HuH-7.5 (cell line): ENCODE data around the gene NHLRC1.
A peak's percentile ranks its signal among the peaks of the same experiment; 100 is the strongest.
"Not testable (repeated sequence)": the region's sequence is repeated elsewhere in the genome, so short reads cannot be mapped to it uniquely, and the experiment has no call there.

Source experiments
- DNase-seq: peaks from one replicate; pipeline ENCODE4 v3.0.0; 2011; ENCODE audit warnings: low spot score

NHLRC1 gene

DNA sequence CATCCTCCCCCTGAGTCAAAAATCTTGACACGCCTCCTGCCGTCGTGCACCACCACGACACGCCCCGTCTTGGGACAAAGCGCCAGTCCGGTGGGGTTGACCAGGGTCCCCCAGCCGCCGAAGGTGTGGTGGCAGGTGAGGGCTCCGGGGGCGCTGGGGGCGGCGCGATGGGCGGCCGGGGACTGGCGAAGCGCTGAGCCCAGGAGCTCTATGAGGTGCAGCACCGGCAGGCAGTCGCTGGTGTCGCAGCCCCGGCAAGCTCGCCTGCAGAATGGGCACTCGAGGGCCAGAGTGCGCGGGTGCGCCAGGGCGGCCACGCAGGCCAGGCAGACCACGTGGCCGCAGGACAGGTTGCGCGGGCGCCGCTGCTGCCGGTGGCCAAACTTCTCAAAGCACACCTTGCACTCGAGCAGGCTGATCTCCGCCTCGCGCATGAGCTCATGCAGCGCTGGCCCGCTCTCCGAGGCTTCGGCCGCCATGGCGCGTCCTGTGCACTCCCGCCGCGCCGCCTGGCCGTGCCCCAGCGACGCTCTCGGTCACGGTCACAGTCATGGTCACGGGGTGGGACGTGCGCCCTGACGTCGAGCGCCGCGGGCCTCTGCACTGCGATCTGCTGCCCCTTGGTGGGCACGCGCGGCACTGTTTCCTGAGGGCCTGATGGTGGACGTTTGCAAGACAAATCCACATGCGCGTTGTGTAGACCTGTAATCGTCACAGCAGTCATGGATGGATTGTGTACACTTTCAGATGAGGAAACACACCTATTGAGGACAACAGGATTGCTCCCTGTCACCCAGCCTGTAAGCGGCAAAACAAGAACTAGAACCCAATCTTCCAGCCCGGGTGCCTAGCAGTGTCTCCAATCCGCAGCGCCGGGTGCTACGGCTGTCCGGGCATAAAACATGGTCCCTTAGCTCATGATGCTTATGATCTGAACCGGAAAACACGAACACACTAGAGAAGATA is at the start of gene NHLRC1:
Gene NHLRC1, minus strand, starts transcription at position 550 of the 966 bp plus-strand sequence. Its CDS starts 71 bp downstream, at position 479.
- DNase-seq: peak; percentile 67

DNA sequence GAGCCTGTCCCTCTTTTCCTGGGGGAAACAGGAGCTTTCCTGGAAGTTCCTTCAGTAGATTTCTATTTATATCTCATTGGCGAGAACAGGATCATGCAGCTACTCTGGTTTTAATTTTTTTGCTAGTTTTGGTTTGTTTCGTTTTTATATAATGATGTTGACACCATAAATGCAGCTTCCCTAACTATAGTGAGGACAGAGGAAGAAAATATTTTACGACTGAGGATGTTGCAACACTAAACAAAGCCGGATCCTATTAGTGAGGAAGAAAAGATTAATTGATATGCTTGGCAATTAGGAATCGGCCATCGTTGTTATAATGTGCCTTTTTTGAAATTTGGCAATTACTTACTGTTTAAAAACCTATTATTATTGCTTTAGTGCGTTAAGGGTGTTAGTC is 49.4 kb upstream of the NHLRC1 start:
- no peak for DNase-seq

DNA sequence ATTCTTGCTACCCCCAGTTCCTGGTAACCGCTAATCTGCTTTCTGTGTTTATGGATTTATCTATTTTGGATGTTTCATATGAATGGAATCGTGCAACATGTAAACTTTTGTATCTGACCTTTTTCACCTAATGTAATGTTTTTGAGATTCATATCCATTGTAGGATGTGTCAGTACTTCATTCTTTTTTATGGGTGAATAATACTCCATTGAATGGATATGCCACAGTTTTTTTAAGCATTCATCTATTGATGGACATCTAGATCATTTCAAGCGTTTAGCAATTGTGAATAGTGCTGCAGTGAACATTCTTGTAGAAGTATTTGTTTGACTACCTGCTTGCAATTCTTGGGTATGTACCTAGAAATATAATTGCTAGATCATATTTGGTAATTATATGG is 45.8 kb upstream of the NHLRC1 start:
- DNase-seq: no peak

DNA sequence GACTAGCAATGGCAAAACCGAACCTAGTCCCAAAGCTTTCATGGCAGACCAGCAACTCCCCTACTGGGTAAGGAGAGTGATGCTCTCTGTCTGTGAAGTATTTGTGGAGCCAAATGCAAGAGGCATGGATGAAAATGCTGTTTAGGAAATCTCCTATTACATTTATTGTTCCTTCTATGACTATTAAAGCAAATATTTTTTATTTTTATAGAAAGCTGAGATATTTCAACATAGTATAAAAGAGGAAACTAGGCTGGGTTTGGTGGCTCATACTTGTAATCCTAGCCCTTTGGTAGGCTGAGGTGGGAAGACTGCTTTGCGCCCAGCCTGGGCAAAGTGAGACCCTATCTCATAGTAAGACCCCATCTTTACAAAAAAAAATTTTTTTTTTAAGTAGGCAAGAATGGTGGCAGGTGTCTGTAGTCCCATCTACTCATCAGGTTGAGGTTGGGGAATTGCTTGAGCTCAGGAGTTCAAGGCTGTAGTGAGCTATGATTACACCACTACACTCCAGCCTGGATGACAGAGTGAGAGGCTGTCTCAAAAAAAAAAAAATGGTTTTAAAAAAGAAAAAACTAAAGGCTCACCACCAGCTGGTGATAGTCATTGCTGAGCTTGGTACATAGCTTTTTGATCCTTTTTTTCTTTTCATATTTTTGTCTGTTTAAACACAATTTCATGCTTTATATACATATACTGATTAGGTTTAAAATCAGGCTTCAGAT is 44.0 kb upstream of the NHLRC1 start:
- no peak for DNase-seq

DNA sequence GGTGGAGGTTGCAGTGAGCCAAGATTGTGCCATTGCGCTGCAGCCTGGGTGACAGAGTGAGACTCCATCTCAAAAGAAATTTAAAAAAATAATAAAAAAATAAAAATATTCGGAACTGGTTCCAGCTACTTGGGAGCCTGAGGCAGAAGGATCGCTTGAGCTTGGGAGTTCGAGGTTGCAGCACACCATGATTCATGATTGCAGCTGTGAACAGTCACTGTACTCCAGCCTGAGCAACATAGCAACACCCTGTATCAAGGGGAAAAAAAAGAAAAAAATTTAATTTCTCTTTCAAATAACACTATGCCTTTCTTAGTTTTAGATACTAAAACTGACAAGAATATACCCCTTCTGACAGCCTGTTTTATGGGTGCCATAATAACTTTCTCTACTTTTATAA is 43.3 kb upstream of the NHLRC1 start:
- no peak for DNase-seq

DNA sequence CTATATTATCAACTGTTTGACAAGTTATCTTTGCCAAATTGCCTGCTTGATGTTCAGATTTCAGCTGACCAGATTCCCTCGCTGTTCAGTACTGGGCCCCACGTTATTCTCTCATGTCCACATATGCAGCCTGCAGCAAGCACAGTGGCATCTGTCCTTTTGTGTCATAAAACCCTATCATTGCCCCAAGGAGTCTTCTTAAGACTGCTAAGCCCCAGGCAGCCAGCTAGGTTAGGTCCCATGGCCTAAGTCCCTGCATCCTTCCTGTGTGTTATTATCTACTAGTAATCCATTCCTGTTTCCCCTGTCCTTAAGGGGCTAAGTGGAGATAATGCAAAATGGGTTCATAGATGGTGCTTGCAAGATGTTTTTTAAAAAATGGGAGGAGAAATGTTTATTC is 39.9 kb upstream of the NHLRC1 start:
- no peak for DNase-seq

DNA sequence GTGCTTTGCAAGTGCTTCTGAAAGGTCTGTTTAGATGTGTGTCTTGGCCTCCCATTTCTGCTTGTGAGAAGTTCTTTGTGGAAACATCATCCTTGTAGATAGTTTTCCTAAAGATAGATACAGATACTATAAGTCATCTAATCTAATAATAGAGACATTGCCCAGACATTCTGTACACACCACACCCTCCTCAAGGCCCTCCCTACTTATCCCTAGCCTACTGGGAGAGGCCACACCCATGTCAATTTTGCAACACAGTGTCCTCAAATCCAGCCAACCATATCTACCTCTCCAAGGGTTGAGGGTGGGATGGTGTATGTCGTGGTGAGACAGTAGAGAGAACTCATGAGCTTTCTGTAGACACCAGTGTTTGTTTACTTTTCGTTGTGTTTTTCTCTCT is 39.0 kb upstream of the NHLRC1 start:
- DNase-seq: no peak

DNA sequence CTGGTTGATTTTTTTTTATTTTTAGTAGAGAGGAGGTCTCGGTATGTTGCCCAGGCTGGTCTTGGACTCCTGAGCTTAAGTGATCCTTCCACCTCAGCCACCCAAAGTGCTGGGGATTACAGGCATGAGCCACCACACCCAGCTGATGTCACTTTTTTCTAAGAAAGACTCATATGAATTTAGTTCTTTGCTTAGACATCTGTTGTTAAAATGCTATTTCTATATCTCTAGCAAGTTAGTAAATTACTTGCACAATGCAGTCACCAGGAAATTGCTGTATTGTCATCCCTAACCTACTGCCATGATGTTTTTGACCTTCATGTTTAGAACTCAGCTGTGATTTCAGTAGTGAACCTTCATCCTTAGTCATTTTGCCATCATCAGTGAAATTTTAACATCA is 38.4 kb upstream of the NHLRC1 start:
- DNase-seq: no peak

DNA sequence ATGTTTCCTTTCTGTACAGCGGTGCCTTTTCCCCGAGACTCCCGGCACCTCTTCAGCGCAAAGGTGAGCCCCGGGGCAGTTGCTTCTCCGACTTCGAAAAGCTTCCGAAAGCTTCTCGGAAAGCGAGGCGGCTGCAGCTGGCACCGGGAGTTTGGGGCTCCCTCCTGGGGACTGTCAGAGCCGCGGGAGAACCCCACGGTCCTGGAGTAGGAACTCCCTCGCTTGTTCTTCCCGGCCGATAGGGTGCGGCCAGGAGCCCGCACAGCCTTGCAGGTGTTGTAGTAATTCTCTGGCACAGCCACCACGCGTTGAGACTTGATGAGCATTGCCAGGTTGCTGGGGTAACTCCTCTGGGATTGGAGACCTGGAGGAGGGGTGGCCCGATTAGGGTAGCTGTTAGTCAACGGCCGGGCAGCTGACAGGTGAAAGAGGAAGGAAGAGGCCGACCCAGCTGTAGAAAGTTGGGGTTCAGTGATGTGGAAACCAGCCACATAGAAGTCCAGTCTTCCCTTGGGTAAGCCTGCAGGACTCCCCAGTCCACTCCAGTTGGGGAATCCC is 33.5 kb upstream of the NHLRC1 start:
- peak; percentile 58 for DNase-seq

DNA sequence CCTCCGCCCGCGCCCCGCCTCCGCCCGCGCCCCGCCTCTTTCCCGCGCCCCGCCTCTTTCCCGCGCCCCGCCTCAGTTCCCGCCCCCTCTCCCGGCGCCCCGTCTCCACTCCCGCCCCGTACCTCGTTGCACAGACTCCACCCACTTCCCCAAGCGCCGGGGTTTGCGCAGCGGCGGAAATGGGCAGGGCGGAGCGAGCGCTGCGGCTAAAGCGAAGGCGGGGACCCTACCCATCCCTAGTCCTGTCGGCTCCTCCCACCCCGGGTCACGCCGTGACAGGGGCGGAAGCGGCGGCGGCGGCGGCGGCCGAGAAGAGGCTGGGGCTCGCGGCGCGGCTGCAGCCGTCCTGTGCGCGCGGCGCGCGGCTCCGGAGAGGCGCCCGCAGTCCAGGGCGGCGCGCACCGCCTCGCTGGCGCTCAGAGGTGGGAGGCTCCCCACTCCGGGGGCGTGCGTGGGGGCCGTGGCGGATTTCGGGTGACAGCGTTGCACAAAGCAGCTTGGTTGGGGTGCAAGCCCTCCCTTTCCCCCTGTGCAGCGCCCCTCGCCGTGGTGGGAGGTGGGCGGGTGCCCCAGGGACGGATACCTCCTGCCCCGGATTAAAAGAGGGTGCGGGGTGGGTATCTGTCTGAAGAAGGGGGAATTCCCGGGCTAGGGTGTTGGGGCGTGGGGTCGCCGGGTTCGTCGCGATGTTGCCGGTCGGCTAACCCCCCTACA is 32.8 kb upstream of the NHLRC1 start, which contains the start of gene KDM1B:
Gene KDM1B, plus strand, starts transcription at position 273 of the 714 bp plus-strand sequence. CDS start 4,474 bp downstream, outside the sequence.
- DNase-seq: peak; percentile 84

DNA sequence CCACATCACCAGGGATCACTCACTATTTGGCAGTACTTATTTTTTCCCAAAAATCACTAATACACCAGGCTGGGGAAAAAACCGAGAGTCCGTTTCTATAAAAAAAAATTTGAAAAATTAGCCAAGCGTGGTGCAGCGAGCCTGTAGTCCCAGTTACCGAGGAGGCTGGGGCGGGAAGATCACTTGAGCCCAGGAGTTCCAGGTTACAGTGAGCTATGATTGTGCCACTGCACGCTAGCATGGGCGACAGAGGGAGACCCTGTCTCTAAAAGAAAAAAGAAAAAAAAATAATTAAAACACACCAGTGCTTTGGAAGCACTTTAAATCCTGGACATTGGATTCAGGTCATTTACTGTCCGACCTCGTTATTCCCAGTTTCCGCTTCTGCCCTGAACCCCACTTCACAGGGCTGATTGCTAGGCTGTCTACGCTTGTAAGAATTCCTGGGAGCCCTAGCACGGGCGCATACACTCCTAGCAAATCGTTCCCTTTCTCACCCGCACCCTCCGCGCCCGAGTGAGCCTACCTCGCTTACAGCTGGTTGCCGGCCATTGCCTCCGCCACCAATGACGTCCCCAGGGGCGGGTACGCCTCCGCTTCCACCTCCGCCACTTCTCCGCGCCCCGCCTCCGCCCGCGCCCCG is 32.2 kb upstream of the NHLRC1 start, which contains the start of gene TPMT:
Gene TPMT, minus strand, starts transcription at position 571 of the 643 bp plus-strand sequence. CDS start 5,950 bp downstream, outside the sequence.
- DNase-seq: peak; percentile 59

DNA sequence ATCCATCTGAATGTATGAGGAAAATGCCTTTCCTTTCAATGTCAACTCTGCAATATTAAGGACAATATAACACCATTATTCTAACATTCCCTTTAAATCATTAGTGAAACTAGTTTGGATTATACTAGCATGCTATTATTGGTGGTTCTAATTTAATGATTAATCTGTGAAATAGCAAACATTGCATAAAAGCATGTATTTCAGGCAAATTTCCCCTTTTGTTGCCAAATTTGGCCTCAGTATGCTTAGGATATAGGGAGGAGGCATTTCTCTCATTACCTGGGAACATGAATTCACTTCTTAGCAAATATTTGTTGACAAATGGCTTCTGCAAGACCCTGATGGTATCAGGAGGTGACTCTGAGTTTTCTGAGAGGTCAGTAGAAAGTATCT is 30.8 kb upstream of the NHLRC1 start:
- no peak for DNase-seq

DNA sequence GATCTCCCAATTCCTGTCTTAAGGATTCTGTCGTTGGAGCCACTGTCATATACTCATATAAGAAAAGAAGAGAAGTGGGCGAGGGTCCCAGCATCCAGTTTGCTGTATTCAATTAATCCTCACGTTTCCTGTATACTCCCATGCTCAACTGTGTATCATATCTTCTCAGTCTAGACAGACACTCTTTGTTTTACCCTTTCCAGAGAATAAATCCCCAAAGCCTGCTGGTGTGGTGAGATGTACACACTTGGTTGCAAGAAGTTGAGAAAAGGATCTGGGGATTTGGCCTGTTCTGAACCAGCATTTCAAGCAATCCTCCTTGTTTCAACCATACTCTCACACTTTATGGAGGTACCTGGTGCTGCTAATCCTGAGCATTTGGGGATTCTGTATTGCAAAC is 29.3 kb upstream of the NHLRC1 start:
- no peak for DNase-seq

DNA sequence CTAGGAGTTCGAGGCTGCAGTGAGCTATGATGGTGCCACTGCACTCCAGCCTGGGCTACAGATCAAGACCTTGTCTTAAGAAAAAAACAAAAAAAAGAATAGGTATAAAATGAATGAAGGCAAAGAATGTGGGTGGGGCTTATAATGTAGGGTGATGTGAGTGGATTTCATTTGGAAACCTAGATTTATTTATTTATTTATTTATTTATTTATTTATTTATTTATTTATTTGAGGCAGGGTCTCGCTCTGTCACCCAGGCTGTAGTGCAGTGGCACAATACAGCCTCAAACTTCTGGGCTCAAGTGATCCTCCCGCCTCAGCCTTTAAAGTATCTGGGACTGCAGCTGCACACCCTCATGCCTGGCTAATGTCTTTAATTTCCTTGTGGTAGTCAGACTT is 28.9 kb upstream of the NHLRC1 start:
- not testable (repeated sequence) for DNase-seq

DNA sequence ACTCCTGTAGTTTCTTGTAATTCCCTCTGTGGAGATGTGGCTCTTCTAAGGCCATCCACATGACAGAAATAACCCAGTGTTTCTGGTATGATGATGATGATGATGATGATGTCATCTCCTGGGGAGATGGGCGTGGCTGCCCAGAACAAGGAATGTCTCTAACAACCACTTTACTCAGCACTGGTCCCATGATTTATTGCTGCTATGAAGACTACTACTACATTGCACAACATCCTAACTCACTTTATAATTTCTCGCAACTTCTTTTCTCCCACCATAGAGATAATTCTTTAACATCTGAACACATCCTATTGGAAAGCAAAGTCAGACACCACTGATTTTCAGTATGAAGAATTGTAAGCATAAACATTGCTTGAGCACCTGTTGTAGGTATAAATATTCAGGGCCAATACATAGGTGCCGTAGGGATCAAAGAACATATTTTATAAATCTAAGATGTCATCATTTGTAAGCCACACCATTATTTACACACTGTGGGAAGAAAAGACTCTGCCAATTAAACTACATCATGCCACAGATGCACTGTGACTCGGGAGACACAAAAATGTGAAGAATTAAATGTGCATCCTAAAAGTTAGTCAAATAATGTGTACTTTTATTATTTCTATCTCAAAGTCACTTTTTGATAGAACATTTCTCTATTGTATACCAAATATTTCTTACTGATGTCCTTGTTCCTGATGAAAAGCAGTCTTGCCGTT is 26.0 kb upstream of the NHLRC1 start:
- no peak for DNase-seq

DNA sequence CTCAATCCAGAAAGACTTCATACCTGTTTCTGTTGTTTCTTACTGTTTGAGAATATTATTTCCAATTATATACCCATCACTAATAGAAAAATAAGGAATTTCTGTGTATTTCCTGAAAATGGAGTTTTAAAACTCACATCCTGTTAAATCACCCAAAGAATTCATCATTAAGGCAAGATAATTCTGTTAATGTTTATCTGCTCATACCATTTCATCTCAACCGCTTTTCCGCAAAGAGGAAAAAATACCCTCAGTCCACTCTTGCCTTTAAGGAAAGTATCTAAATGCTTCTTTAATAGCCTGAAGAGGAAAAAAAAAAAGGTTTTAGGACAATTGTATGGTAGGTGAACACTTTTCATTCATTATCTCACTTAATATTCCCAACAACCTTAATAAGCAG is 25.1 kb upstream of the NHLRC1 start:
- no peak for DNase-seq

DNA sequence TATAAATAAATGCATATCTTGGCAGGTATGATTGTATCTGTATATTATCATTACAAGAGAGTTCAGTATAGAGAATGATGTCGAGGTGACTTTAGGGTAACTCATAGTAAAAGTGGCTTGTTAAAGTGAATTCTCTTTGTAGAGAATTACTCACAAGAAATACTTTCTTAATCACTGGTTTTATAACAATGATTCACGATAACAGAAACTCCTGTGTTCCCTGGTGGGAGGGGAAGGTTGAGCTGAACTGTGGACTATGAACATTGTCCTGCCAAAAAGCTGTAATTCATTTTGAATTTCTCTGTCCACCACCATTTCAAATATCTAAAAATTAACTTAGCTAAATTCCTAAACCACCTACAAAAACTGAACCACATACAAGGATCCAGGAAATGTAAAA is 24.7 kb upstream of the NHLRC1 start:
- DNase-seq: no peak

DNA sequence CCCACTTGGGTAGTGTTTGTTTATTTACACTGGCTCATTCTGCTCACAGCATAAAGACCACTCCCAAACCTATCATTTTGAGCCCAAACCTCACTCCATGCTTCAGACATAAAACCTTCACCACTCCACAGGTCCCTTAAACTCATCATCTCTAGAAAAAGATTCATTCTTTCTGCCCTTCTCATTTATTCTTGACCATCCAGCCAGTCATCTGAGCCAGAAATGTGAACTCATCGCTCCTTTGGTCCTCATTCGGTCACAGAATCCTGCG is 20.0 kb upstream of the NHLRC1 start:
- no peak for DNase-seq

DNA sequence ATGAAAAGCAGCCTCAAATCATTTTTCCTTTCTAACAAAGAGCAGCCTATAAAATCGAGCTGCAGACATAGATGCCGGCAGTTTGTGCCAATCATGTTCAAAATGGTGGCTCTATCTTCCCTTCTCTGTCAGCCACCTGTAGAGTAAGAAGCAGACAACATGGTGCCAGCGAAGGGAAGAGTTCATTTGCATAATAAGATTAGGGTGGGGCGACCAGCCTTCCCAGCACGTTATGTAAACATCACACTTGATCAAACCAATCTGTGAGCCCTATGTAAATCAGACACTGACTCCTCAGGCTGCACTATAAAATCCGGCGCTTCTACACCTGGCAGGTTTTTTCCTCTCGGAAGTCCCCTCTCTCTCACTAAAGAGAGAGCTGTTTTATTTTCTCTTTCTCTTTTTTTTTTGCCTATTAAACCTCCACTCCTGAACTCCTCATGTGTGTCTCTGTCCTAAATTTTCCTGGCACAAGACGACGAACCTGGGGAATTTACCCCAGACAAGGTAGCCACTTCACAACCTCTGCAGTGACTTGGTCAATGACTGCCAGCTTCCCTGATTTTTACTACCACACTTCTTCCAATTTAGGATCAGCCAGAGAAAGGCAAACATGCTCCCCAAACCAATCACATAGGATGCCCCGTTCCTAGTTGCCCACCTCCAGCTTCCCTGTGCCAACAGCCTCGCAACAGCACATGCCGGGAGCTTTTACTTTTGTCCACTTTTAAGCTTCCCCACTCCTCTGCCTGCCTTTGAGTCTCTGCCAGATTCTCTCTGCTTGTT is 19.5 kb upstream of the NHLRC1 start:
- no peak for DNase-seq

DNA sequence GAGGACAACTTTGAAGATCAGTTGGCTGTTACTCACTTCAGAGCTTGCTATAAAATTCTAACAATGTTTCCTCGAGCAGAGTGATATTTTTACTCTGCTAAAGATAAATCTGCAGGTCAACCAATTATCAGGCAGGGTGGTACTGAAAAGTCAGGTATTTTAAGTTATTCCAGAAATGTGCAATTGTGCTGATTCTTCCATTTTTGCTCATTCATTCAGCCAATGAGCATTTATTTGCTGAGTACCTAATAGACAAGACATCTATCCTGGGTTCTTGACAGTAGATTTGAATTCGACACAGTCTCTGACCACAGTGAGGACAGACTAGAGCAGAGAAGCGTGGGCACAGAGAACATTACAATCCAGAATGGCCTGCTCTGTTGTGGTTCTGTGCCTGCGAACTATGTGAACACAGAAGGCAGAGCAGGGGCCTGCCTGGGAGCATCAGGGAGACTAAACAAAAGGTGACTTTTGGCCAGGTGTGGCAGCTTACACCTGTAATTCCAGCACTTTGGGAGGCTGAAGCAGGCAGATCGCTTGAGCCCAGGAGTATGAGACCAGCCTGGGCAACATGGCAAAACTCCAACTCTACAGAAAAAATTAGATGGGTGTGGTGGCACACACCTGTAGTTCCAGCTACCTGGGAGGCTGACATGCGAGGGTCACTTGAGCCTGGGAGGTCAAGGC is 17.6 kb upstream of the NHLRC1 start:
- no peak for DNase-seq
